DMS 273 (cell line): ENCODE results near the gene CRYGN.
A peak's percentile ranks its signal among the peaks of the same experiment; 100 is the strongest.

Source experiments
- DNase-seq: peaks from one replicate; lab custom pipeline; 2025; ENCODE audit not compliant: unreplicated experiment; lab: John Stamatoyannopoulos, UW

CRYGN gene

DNA sequence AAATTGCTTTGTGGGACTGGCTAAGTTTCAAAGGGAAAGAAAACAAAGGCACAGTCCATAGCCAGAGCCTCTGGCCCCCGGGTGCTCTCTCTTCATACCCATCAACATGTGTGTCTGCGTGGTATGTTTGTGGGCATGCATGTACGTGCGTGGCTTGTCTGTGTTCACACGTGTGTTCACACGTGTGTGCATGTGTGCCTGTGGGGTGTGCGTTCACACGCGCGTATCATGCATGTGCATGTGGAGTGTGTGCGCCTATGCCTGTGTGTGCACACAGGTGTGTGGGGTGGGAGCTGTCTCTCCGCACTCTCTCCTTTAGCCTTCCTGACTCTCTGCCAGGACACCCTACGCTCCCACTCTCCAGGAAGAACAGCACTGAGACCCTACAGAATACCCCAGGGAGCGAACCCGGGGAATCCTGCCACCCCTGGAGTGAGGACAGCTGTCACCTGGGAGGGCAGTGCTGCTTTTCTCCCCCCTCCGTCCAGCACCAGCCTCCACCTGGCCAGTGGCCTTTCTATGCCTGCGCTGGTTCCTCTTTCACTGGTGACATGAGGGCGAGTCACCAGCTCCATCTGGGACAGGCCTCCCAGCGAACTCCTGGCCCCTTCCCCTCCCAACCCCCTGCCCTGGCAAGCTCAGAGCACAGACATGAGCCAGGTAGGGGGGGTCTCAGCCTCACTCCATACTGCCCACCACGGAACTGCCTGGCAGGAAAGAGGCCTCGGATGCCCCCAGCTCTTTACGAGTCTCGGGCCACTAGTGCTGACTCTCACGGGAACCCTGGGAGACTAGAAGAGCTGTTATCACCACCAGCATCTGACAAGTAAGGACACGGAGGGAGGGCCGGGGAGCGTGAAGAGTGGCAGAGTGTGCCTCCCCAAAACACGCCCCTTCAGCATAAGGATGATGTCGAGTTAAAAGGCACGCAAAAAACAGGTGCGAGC is 46.6 kb downstream of the CRYGN start:
- no peak for DNase-seq

DNA sequence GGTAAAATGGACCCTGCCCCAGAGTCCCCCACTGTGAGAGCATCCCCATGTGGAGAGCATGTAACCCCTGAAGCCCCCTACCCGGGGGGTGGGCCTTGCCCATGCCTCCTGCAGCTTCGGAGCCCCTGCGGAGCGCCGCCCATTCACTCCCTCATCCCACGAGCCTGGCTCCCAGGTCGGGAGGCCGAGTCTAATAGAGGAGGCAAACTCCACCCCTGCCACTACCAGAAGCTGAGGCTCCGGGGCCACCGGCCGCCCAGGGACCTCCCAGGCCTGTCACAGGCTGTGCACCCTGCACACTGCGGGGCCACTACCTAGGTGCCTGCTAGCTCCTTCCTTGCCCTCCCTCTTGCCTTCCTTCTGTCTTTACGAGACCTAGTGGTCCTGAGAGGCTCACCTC is 47.5 kb downstream of the CRYGN start:
- no peak for DNase-seq

DNA sequence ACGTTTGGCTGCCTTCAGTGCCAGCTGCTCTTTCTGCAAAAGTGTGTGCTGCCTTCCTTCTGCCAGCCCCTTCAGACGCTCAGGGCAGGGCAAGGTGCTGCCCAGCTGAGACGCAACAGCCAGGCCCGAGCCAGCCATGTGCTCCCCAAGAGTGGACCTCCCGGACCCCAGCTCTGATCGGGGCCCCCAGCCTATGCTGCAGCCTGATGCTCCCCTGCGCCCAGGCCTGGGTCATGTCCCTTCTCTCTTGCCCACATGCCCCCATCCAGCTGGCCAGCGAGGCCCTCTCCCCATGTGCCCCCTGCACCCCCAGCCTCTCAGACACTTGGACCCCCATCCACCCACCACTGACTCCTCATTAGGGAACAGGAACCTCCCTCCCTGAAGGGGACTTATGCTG is 47.9 kb downstream of the CRYGN start:
- no peak for DNase-seq

DNA sequence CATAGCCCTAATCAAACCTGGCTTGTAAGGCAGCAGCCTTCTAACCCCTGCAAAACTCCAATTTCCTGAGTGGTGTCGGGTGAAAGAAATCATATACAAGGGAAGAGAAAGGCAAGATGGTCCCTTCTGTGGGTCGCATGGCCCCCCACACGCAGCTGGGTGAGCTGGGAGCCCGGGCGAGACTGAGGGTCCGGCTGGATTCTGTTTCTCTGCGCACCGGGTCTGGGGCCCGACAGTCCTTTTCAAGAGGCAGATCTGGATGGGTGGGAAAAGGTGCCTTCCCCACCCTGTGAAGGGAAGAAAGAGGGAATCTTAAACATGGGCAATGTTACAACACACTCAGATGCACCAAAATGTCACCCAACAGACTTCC is 48.6 kb downstream of the CRYGN start:
- DNase-seq, result no peak

DNA sequence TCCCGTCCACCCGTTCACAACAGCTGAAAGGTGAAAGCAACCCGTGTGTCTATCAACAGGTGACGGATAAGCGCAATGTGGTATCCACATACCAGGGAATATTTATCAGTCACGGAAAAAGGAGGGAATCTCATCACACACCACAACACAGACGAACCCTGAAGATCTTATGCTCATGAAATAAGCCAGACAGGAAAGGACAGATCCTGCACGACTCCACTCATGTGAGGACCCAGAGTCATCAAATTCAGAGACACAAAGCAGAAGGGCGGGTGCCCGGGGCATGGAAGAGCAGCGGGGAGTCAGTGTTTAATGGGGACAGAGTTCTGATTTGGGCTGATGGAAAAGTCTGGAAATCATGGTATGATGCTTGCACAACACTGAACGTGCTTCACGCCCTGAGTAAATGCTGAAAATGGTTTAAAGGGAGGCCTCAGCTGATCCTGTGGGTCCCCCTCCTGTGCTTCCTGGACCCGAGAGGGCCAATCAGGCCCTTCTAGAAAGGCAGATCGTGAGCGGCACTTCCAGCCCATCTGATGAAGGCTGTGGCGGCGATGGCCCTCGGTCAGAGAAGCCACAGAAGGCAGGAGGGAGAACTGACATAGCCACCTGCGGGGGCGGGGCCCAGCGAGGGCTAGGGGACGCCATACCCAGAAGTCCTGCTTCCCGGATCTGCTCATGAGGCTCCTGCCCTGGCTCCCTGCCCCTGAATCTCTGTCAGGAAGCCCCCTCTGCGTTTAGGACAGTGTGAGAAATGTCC is 49.2 kb downstream of the CRYGN start:
- DNase-seq, result no peak

DNA sequence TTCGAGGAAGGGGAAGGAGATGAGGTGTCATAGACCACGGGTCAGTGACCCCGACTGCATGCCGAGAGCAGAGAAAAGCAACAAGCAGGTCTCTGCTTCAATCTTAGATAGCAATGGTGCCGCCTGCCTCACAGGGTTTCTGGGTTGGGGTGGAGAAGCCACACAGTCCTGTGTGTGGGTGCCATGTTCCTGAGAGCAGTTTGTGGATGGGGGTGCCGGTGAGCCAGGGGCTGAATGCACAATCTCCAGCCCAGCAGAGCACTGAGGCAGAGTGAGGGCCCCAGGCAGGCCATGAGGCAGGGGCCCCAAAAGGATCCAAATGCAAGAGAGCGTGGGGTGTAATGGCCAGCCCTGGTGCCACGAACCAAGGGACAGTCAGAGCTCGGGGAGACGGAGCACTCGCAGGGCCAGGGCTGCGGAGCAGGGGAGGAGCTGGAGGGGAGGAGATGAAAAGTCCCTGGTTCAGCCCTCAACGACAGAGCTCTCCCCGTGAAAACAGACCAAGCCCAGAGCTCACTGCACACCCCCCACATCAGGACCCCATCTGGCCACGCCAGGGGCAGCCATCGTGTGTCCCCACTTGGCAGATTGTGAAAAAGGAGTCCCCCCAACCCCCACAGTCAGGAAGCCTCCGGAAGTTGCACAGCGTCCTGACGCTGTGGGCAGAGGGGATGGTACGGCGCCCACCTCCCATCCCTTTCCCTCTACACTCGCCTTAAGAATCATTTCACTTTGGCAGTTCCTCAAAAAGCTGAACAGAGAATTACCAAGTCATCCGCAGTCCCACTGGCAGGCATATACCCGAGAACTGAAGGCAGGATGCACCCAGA is 50.0 kb downstream of the CRYGN start:
- DNase-seq, result no peak

DNA sequence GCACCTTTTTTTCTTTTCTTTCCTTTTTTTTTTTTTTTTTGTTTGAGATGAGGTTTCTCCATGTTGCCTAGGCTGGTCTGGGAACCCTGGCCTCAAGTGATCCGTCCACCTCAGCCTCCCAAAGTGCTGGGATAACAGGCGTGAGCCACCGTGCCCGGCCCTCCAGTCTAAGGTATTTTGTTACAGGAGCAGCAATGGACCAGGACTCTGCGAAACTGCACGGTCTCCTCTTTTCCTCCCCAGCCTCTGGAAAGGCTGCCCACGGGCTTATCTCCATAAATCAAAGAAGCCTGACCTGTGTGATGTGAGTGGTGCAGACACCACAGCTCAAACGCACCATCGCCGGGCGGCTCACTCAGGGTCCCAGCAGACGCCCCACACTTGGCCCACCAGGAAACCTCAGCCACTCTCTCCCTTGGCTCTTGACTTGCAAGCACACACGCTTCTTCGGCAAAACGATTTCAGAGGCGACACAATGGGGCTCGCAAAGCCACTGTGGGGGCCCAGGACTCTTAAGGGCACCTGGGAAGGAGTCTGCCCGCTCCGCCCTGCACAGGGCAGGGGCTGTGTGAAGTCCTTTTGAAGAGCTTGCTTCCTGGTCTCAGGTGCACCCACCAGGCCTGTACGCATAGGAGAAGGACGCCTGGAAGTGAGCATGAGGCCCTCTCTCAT is 50.7 kb downstream of the CRYGN start:
- no peak for DNase-seq

DNA sequence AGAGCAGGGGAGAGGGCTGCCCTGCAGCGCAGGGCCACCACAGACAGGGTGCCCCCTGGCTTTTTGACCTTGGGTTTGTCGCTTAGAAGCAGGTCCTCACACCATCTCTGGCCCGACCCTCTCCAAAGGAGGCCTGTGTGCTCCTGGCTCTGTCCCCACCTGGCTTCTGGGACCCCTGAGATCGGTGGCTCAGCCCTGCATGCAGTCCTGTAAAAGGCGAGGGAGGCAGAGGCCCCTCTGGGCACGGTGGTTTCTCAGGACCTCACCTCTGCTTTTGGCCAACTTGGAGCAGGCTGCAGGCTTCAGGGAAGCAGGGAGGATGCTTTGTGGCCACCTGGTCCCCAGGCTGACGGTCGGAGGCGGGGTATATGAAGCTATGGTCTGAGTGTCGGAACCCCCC is 51.5 kb downstream of the CRYGN start:
- DNase-seq, result no peak

DNA sequence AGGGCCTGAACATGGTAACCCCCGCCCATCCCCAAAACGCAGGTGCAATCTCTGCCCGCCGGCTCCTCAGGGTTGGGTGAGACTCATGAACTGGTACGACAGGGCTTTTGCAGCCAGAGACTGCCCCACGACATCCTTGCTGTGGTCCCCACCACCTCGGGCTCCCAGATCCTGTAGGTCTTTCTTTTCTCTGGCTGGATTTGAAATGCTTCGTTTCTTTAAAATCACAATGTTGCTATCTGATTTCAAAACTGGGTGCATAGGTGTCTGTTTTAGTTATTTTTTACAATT is 52.0 kb downstream of the CRYGN start:
- no peak for DNase-seq

DNA sequence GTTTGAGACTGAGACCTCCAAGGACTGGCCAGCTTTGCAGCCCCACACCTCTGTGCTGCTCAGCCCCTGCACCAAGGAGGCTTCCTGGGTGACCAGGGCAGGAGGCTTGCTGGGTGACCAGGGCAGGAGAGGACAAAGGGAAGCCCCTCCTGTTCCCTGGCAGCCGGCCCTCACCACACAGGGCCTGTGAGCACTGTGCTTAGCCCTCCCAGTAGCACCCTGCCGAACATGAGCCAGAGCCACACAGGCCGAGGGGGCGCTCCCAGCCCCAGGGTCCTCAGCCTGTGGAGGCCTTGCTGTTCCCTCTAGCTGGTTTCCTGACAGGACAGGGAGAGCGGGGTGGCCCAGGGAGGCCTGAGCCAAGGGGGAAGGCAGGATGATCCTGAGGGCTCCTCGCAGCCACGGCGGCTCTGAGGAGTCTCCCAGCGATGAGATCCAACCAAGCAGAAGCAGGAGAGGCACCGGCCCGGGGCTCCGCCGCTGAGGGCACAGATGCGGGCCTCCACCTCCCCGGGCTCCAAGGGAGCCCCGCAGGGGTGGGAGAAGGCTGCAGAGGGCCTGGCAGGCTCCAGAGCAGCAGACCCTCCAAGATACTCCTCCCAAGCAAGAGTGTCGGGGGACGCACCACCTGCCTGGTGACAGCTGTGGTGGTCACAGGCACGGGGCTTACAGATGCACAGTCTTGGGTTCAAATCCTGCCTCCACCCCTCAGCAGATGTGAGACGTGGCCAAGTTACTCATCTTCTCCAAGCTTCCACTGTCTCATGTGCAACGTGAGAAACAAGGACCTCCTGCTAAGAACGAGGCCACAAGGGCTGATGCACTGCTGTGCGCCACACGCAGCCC is 52.6 kb downstream of the CRYGN start:
- DNase-seq, result no peak

DNA sequence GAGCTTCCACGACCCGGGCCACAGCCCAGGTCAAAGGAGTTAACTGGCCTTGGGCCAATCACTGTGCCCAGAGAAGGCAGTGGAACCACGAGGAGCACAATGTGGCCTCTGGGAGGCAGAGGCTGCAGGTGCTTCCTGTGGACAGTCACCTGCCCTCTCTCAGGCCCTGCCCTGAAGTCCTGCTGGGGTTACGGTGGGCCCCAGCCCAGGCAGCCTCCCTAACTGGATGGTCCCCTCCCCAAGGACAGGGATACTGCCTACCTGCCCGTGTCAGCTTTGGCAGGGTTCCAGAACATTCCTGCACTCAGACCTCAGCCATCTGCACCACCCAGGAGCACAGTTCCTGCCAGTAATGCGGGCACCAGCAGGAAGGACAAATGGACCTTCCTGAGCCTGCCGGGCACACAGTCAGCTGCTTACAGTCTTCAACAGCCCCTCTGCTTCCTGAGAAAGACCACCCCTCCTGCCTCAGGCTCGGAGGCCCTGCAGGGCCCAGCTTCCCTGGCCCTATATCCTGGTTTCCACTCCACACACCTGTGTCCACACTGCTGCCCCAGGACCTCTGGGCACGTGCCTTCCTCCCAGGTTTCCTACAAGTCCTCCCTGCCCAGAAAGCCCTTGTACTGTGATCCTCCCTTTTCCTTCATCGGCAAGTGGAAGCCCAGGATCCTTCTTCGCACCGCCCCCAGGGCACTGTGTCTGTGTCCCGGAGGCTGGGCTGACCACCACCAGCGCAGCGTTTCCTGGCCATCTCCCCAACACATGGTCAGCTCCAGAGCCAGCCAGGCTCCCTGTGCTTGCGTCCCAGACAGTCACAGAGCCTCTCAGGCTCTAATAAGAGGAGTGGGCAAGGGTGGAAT is 53.4 kb downstream of the CRYGN start:
- DNase-seq, result no peak

DNA sequence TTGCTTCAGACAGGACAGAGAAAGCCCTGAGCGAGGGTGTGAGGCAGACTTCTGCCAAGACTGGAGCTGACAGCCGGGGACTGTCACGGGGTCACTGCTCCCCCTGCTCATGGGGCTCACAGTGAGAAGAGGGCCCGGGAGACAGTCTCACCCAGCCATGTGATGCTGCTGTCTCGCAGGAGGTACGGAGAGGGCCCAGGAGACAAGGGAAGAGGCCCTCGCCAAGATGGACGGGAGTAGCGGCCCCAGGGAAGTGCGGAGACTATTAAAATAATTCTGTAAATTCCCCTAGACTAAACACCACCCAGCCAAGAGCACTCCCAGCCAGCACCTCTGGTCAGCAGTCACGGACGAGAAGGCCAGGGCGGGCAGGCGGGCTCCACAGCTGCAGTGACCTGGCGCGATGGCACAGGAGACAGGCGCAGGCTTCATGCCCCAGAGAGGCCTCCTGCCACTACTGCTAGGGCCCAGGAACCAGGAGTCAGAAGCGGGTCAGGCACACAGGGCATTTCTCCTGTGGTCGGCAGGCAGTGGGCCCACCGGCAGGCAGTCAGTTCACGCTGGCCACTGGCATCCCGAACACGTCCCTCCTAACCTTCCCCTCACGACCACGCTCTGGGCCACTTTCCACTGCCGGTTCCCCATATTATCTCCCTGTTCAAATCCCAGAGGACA is 54.2 kb downstream of the CRYGN start:
- no peak for DNase-seq

DNA sequence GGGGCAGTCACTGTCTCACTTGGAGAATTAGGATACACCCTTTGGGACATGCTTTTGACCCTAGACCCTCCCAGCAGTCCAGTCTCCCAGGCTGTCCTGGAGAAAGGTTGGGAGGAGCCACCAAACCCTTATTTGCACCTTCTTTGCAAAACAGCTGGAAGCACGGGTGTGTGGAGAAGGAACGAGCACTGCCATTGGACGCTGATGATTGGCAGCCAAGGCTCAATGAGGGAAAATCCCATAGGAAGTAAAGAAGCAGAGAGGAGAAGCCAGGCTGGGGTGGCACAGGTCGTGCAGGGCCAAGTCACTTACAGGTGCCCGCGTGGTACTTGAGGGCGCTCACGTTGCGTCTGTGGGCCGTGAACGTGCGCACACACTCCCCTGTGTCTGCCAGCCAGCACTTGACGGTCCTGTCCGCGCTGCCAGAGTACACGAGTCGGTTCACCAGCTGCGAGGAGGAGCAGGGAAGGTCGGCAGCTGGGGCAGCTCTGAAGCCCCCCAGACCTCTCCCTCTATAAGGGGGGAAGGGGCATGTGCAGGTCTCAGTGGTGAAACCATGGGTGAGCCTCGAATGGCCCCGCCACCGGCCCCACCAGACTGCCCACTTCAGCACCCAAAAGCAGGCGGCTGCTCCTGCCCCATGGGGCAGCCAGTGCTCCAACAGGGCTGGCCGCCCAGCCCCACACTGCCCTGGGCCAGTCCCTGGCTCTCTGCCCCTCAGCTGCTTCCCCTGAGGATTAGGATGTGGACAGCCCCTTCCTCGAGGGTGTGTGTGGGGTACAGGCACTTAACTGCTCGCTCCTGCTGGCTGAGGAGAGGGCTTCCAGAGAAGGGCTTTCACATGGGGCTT is 54.9 kb downstream of the CRYGN start:
- DNase-seq, result no peak

DNA sequence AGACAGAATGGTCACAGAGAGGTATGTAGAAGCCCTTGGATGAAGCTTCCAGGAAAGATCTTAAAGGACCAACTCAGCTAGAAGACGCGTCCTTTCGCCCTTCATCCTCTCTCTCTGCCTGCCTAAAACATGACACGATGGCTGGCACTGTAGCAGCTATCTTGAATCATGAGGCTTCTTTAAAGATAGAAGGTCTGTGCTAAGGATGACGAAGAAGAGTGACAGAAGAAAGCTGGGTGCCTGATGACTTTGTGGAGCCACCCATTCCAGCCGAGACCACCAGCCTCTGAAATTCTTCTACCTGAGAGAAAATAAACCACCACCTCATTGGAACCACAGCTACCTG is 55.6 kb downstream of the CRYGN start:
- DNase-seq, result no peak

DNA sequence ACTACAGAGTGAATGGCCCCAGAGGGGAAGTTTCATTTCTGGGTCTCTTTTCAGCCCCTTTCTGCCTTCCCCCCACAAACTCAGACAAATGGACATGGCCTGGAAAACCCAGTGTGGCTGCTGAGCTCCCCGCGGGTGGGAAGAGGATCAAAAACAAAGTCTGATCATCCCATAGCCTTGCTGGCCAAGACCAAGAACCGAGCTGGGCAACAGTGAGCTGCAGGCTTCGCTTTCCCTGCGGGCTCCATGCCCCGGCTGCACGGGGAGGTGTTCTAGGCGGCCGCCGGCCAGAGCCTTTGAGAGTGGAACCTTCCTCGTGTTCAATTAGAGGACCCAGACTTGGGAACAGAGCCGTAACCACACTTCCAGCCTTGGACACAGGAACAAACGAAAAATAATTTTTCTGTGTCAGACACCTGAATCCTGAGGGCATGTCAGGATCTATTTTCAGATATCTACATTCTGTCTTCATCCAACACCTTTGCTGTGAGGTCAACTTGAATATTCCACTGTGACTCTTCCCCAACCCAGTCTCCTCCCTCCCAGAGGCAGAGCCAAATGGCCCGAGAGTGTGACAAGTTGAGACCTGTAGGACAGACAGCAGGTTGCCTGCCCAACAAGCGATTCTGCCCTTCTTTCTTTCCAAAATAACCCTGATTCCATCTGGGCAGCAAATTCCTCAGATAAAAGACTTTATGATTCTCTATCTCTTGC is 56.1 kb downstream of the CRYGN start:
- peak; percentile 79 for DNase-seq

DNA sequence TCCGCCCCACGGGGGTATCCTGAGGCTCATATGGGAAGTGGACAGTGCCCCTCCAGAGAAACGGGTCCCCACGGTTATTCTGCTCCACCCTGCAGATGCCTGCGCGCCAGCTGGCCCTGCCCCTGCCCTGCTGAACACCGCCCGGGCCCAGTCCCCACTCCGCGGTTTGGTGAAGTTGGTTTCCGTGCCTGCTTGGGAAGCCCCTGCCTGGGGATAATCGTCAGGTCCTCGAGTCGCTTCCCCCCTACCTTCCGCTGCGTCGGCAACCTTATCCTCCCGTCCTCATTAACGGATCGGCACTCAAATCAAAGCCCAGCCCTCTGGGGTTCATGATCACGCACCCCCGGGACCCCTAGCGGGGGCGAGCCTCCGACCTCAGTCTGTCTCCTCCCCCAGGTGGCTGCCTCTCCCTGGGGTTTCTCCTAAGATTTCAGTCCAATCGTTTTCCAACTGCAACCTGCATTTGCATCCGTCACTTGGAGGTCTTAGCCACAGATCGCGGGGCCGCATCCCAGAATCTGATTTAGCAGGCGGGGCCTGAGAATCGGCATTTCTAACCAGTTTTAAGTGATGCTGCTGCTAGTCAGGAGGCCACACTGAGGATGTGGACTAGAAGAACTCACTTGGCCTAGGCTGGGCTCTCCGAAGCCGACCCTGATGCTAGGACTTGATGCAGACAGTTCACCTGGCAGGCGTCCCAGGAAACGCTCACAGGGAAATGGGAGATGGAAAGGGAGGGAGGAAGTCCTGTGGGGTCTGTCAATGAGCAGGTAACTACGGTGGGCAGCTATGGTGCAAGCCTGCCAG is 57.7 kb downstream of the CRYGN start:
- DNase-seq, result peak; percentile 60
